Inferior parietal cortex (tissue), 1 donor: ENCODE data around the gene ARSA.

Experiments
- DNase-seq: peaks from one replicate; pipeline ENCODE4 v3.0.0-alpha.2; 2016; ENCODE audit errors: extremely low spot score

The ARSA gene

GRCh38 chr22:50581031-50581949 is 46.7 kb downstream of the ARSA start:
- no peak for DNase-seq

GRCh38 chr22:50579752-50580151 is 48.2 kb downstream of the ARSA start:
- no peak for DNase-seq

GRCh38 chr22:50578776-50579310 is 49.1 kb downstream of the ARSA start:
- no peak for DNase-seq

GRCh38 chr22:50577987-50578775 is 49.8 kb downstream of the ARSA start, which contains the start of gene CPT1B:
Gene CPT1B (minus strand): TSS chr22:50578427. CDS start chr22:50577915, 512 bp downstream.
- no peak for DNase-seq

- no peak for DNase-seq
Measured at GRCh38 chr22:50577697-50577986, 50.3 kb downstream of the ARSA start.

- DNase-seq: no peak
Measured at GRCh38 chr22:50576806-50577696, 50.9 kb downstream of the ARSA start.

GRCh38 chr22:50576070-50576469 is 51.9 kb downstream of the ARSA start:
- DNase-seq: no peak

- no peak for DNase-seq
Measured at GRCh38 chr22:50575426-50575941, 52.5 kb downstream of the ARSA start.
